Measurements from ENCODE around the gene PMFBP1. TPM values are rescaled to one million over a fixed set of nuclear protein-coding genes. Genes with fewer than 3 reads are reported as not detected.

PMFBP1 gene
- total RNA-seq, 1 experiment from 2014 or later: 5.6 TPM

- ChIA-PET RAD21 (ENCODE audit: low non-redundant PET in 1 of 2, low total read pairs in 2 of 2, uncharacterized antibody in 2 of 2, unreplicated experiment in 2 of 2) (no interaction called here), CTCF (no interaction called here)
- no peak overlapping the region for H3K4me2 ChIP-seq (ENCODE audit: low read length)
Measured at GRCh38 chr16:72073560-72074230, 98.3 kb downstream of the PMFBP1 start.

GRCh38 chr16:72072514-72073342, 99.2 kb downstream of the PMFBP1 start:
- intact Hi-C loops (cut with micrococcal nuclease): no loop called here
- Histone ChIP-seq H4K20me1 (ENCODE audit: insufficient read depth) (no peaks in the 10 kb centered on the region), H3K4me1 (ENCODE audit: control insufficient read depth in 1 of 2, insufficient read depth in 2 of 2, low read length in 2 of 2) (no peaks in the 10 kb centered on the region), H3K27ac (ENCODE audit: low read depth, low read length) (no peak overlapping the region), H3K4me3 (replicated peaks in 1 of 2; ENCODE audit: low read depth in 1 of 2, low read length in 2 of 2) (no peak overlapping the region), H3K9ac (ENCODE audit: low read length) (no peak overlapping the region), H3K79me2 (ENCODE audit: insufficient read depth, low read length) (no peaks in the 10 kb centered on the region), H3K4me2 (ENCODE audit: low read length) (no peak overlapping the region), H3K27me3 (ENCODE audit: insufficient read depth, low read length) (no peaks in the 10 kb centered on the region), H3K9me3 (ENCODE audit: control insufficient read depth in 1 of 2, insufficient read depth in 1 of 2, low read depth in 1 of 2, low read length in 2 of 2) (no peaks in the 10 kb centered on the region), H2AFZ (ENCODE audit: low read depth, low read length, poor library complexity, severe bottlenecking) (no peak overlapping the region), H3K9me2 (ENCODE audit: insufficient read depth) (no peaks in the 10 kb centered on the region), H3K36me3 (ENCODE audit: control insufficient read depth in 1 of 2, insufficient read depth in 2 of 2, low read length in 2 of 2) (no peaks in the 10 kb centered on the region)
- ChIA-PET POLR2A (interaction anchor here (1.0 kb wide), 1 partner anchor 21 kb away, joined by 3 read pairs; the partner anchor contains the start of genes DHX38 and TXNL4B), RAD21 (ENCODE audit: low non-redundant PET in 1 of 2, low total read pairs in 2 of 2, uncharacterized antibody in 2 of 2, unreplicated experiment in 2 of 2) (no interaction called here), CTCF (no interaction called here)
- no TSS peak for BruUV-seq (replicated peaks)
- DNase-seq (ENCODE audit: low read depth, low spot score) (no peak), ATAC-seq (no peak)
- no peak for TF ChIP-seq CEBPB (IDR thresholded peaks at IDR 0.05; ENCODE audit: low read depth)
- TF ChIP-seq REST (IDR thresholded peaks at IDR 0.05; ENCODE audit: low read depth): no peak
- TF ChIP-seq RAD21 (IDR thresholded peaks at IDR 0.05; ENCODE audit: low read depth): no peak
- no peak for TF ChIP-seq EZH2 (IDR thresholded peaks at IDR 0.05)
- no peak for TF ChIP-seq TCF7L2 (IDR thresholded peaks at IDR 0.05; ENCODE audit: borderline replicate concordance, extremely low read depth, insufficient read depth, insufficient read length)
- no peak for TF ChIP-seq SIN3A (IDR thresholded peaks at IDR 0.05; ENCODE audit: low read depth)
- no peak for TF ChIP-seq YY1 (IDR thresholded peaks at IDR 0.05; ENCODE audit: extremely low read depth, insufficient replicate concordance, low read depth, low read length)
- no peak for TF ChIP-seq ELF1 (IDR thresholded peaks at IDR 0.05; ENCODE audit: borderline replicate concordance, low read depth)
- no peak for TF ChIP-seq EGR1 (IDR thresholded peaks at IDR 0.05; ENCODE audit: low read depth)
- TF ChIP-seq JUND (IDR thresholded peaks at IDR 0.05): no peak
- TF ChIP-seq POLR2AphosphoS5 (IDR thresholded peaks at IDR 0.05; ENCODE audit: low read depth, low read length): no peak
- TF ChIP-seq CBX3 (IDR thresholded peaks at IDR 0.05; ENCODE audit: low read depth): no peak
- TF ChIP-seq SRF (IDR thresholded peaks at IDR 0.05; ENCODE audit: low read depth): no peak
- TF ChIP-seq ZFX (IDR thresholded peaks at IDR 0.05): no peak
- TF ChIP-seq FOSL1 (IDR thresholded peaks at IDR 0.05; ENCODE audit: low read depth): no peak

More at GRCh38 chr16:72073560-72074230, 98.3 kb downstream of the PMFBP1 start:
- H3K9me3 ChIP-seq (ENCODE audit: control insufficient read depth in 1 of 2, insufficient read depth in 1 of 2, low read depth in 1 of 2, low read length in 2 of 2): no peaks in the 10 kb centered on the region
- H4K20me1 ChIP-seq (ENCODE audit: insufficient read depth): no peaks in the 10 kb centered on the region
- H3K4me3 ChIP-seq (replicated peaks in 1 of 2; ENCODE audit: low read depth in 1 of 2, low read length in 2 of 2): no peak overlapping the region
- H3K79me2 ChIP-seq (ENCODE audit: insufficient read depth, low read length): no peaks in the 10 kb centered on the region
- ATAC-seq (no peak), DNase-seq (ENCODE audit: low read depth, low spot score) (no peak)
- no peak overlapping the region for H3K9ac ChIP-seq (ENCODE audit: low read length)
- H3K27ac ChIP-seq (ENCODE audit: low read depth, low read length): no peak overlapping the region
- no peaks in the 10 kb centered on the region for H3K4me1 ChIP-seq (ENCODE audit: control insufficient read depth in 1 of 2, insufficient read depth in 2 of 2, low read length in 2 of 2)
- H3K36me3 ChIP-seq (ENCODE audit: control insufficient read depth in 1 of 2, insufficient read depth in 2 of 2, low read length in 2 of 2): no peaks in the 10 kb centered on the region
- BruUV-seq (replicated peaks): no TSS peak
- no peak for TF ChIP-seq POLR2AphosphoS5 (IDR thresholded peaks at IDR 0.05; ENCODE audit: low read depth, low read length)
- TF ChIP-seq EZH2phosphoT487 (IDR thresholded peaks at IDR 0.05; ENCODE audit: borderline replicate concordance): no peak
- TF ChIP-seq ELF1 (IDR thresholded peaks at IDR 0.05; ENCODE audit: borderline replicate concordance, low read depth): no peak
- no peak for TF ChIP-seq ZNF274 (IDR thresholded peaks at IDR 0.05; ENCODE audit: low read depth, low read length)
- H3K9me2 ChIP-seq (ENCODE audit: insufficient read depth): no peaks in the 10 kb centered on the region
- intact Hi-C loops (cut with micrococcal nuclease): no loop called here
- no peak overlapping the region for H2AFZ ChIP-seq (ENCODE audit: low read depth, low read length, poor library complexity, severe bottlenecking)
- POLR2A ChIA-PET: no interaction called here
- no peaks in the 10 kb centered on the region for H3K27me3 ChIP-seq (ENCODE audit: insufficient read depth, low read length)

Data from HCT116 (cell line).